Measurements from ENCODE around the gene ZNF444. TPM values are rescaled to one million over a fixed set of nuclear protein-coding genes. Genes with fewer than 3 reads are reported as not detected.
"Not testable (repeated sequence)": the region's sequence is repeated elsewhere in the genome, so short reads cannot be mapped to it uniquely, and the experiment has no call there.

The ZNF444 gene
- total RNA-seq, 4 donors from 2014 or later, result 32.0 to 78.2 (median 52.1) TPM

DNA sequence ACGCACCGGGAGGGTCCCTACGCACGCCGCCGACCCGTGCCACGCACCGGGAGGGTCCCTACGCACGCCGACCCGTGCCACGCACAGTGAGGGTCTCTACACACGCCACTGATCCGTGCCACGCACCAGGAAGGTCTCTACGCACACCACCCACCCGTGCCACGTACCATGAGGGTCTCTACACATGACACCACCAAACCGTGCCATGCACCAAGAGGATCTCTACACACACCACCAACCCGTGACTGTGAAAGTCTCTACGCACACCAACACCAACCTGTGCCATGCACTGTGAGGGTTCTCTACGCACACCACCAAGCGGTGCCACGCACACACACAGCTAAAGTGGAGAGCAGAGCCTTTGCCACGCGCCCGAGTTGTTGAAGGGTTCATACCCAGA lies 36.7 kb upstream of the ZNF444 start:
- H3K9me3 ChIP-seq, result no peaks in the 10 kb centered on the region
- no peak for TF ChIP-seq EP300 (IDR thresholded peaks at IDR 0.05)
- no peak for TF ChIP-seq POLR2A (IDR thresholded peaks at IDR 0.05; ENCODE audit: low read depth)
- TF ChIP-seq, protein P1, sequence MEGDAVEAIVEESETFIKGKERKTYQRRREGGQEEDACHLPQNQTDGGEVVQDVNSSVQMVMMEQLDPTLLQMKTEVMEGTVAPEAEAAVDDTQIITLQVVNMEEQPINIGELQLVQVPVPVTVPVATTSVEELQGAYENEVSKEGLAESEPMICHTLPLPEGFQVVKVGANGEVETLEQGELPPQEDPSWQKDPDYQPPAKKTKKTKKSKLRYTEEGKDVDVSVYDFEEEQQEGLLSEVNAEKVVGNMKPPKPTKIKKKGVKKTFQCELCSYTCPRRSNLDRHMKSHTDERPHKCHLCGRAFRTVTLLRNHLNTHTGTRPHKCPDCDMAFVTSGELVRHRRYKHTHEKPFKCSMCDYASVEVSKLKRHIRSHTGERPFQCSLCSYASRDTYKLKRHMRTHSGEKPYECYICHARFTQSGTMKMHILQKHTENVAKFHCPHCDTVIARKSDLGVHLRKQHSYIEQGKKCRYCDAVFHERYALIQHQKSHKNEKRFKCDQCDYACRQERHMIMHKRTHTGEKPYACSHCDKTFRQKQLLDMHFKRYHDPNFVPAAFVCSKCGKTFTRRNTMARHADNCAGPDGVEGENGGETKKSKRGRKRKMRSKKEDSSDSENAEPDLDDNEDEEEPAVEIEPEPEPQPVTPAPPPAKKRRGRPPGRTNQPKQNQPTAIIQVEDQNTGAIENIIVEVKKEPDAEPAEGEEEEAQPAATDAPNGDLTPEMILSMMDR (IDR thresholded peaks at IDR 0.05), result no peak
- no peak for TF ChIP-seq POLR2AphosphoS5 (IDR thresholded peaks at IDR 0.05)
- H3K27ac ChIP-seq (replicated peaks in 1 of 4), result peak overlapping the region; percentile 51 to 87 (median 84)
- no peaks in the 10 kb centered on the region for H3K27me3 ChIP-seq
- peaks cover 11 to 42% (median 35%) of the 10 kb centered on the region in 4 donors for H3K36me3 ChIP-seq
- H3K4me1 ChIP-seq, result peaks cover 53 to 67% (median 61%) of the 10 kb centered on the region in 4 donors
- intact Hi-C loops (cut with DNase I), result loop anchor here (2.0 kb wide), 1 partner anchor 66 kb away; no protein-coding TSS in a partner anchor
- WGBS, result 94% methylated on average over 9 of the region's 29 CpGs
- DNase-seq (ENCODE audit: extremely low spot score), result no peak
- H3K4me3 ChIP-seq, result peak overlapping the region in 1 of 4 donors; percentile 33

DNA sequence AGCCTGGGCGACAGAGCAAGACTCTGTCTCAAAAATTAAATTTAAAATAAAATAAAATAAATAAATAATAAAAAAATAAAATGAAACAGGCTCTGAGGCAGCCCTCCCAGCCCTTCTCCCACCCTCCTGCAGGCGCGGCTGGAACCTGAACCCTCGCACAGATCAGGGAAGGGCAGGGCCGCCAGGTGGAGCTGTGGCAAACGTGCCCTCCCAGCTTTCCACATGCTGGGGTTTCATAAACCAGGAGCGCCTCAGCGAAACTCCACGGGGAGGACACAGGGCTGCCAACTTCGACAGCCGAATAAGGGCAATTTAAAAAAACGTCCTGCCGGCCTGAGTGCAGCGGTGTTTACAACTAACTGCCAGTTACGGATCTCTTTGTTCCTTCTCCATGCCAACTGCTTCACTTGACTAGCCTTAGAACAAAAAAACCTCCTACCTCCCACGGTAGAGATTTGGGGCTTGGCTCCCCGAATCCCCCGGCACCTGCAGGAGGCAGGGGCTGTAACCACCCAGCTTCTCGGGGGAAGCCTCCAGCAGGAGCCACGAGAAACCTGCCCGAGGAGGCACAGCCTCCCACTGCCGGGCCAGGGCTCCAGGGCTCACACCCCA lies 35.9 kb upstream of the ZNF444 start:
- Histone ChIP-seq H3K36me3 (peaks cover 11 to 36% (median 29%) of the 10 kb centered on the region in 4 donors), H3K4me3 (peak overlapping the region; percentile 33 to 39 (median 36)), H3K4me1 (peaks cover 61 to 75% (median 69%) of the 10 kb centered on the region in 4 donors), H3K27ac (replicated peaks in 1 of 4) (peak overlapping the region; percentile 81 to 87 (median 84)), H3K9me3 (no peaks in the 10 kb centered on the region), H3K27me3 (no peaks in the 10 kb centered on the region)
- TF ChIP-seq, protein P1 (IDR thresholded peaks at IDR 0.05), result peak; percentile 85 to 93 (median 89)
- TF ChIP-seq POLR2A (IDR thresholded peaks at IDR 0.05; ENCODE audit: low read depth), result no peak
- TF ChIP-seq POLR2AphosphoS5 (IDR thresholded peaks at IDR 0.05), result peak; percentile 72 to 80
- DNase-seq (ENCODE audit: extremely low spot score), result peak; percentile 93
- whole genome bisulfite sequencing, result 14% methylated on average over 20 of the region's 22 CpGs
- intact Hi-C loops (cut with DNase I), result loop anchor here (2.0 kb wide), 1 partner anchor 66 kb away; no protein-coding TSS in a partner anchor

DNA sequence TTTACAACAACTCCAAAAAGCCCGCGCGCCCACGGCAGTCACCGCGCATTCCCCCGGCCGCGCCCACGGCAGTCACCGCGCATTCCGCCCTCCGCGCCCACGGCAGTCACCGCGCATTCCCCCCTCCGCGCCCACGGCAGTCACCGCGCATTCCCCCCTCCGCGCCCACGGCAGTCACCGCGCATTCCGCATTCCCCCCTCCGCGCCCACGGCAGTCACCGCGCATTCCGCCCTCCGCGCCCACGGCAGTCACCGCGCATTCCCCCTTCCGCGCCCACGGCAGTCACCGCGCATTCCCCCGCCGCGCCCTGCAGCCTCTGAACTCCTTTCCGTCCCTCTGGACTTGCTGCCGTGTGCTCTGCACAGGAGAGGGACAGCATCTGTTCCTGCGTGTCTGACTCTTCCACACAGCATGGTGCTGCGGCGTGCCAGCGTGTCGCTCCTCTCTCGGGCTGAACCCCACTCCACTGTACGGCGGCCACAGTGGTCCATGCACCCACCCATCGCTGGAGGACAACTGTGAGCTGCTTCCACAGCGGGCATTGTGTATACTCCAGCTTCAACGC lies 35.2 kb upstream of the ZNF444 start:
- Histone ChIP-seq H3K4me3 (peak overlapping the region; percentile 33 to 39 (median 36)), H3K27ac (replicated peaks in 1 of 4) (peak overlapping the region; percentile 81 to 87 (median 84)), H3K36me3 (peaks cover 11 to 30% (median 25%) of the 10 kb centered on the region in 4 donors), H3K4me1 (peaks cover 68 to 82% (median 76%) of the 10 kb centered on the region in 4 donors)
- H3K9me3 ChIP-seq; H3K27me3 ChIP-seq; DNase-seq (ENCODE audit: extremely low spot score): not testable (repeated sequence)
- 95% methylated on average over 55 of the region's 61 CpGs for WGBS
- intact Hi-C loops (cut with DNase I), result loop anchor here (2.0 kb wide), 1 partner anchor 65 kb away; no protein-coding TSS in a partner anchor

DNA sequence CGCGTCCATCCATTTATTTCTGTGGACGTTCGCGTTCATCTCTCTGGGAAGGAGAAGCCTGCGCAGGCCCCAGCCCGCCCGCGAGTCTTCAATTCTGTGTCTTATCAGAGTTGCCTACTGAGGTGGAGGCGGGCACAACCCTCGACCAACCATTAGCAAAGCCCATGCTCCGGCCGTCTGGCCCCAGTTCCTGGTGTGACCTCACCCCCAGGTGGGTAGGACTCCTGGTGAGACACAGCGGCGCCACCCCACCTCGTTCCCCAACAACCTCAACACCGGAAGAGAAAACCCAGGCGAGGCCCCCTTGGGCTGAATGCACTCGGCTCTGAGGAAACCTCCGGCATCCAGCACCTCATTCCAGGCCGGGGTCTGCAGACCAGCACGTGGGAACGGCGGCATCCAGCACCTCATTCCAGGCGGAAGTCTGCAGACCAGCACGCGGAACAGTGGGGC lies 34.7 kb upstream of the ZNF444 start:
- H3K27me3 ChIP-seq, result no peaks in the 10 kb centered on the region
- intact Hi-C loops (cut with DNase I), result no loop called here
- no peaks in the 10 kb centered on the region for H3K9me3 ChIP-seq
- peaks cover 7 to 25% (median 20%) of the 10 kb centered on the region in 4 donors for H3K36me3 ChIP-seq
- H3K4me3 ChIP-seq, result no peak overlapping the region
- 95% methylated on average over 13 of the region's 27 CpGs for WGBS
- peak overlapping the region; percentile 81 to 87 (median 84) for H3K27ac ChIP-seq (replicated peaks in 1 of 4)
- TF ChIP-seq POLR2A (IDR thresholded peaks at IDR 0.05; ENCODE audit: low read depth), result no peak
- DNase-seq (ENCODE audit: extremely low spot score), result no peak
- H3K4me1 ChIP-seq, result peaks cover 73 to 87% (median 81%) of the 10 kb centered on the region in 4 donors

DNA sequence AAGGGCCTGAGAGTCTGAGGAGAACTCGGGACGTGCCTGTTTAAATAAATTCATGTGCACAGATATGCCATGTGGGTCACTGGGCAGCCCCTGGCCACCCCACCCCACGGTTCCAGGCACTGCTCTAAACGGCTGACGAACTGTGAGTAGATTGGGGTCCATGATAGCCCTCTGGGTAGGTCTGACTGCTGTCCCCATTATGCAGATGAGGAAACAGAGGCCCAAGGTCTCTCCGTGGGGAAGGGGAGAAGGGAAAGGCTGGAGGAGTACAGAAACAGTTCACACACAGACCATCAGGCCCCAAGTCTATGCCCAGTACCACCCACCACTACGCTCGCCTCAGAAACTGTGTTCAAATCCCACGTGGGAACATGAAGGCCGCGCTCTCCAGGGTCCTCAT lies 34.1 kb upstream of the ZNF444 start:
- Histone ChIP-seq H3K4me3 (no peak overlapping the region), H3K4me1 (peaks cover 79 to 90% (median 87%) of the 10 kb centered on the region in 4 donors), H3K27ac (replicated peaks in 1 of 4) (peak overlapping the region; percentile 81 to 87 (median 84)), H3K9me3 (no peaks in the 10 kb centered on the region), H3K36me3 (peaks cover 2 to 19% (median 15%) of the 10 kb centered on the region in 4 donors), H3K27me3 (no peaks in the 10 kb centered on the region)
- no peak for TF ChIP-seq POLR2A (IDR thresholded peaks at IDR 0.05; ENCODE audit: low read depth)
- no peak for TF ChIP-seq POLR2AphosphoS5 (IDR thresholded peaks at IDR 0.05)
- TF ChIP-seq, protein P1 (IDR thresholded peaks at IDR 0.05), result no peak
- no peak for TF ChIP-seq EP300 (IDR thresholded peaks at IDR 0.05)
- intact Hi-C loops (cut with DNase I), result no loop called here
- DNase-seq (ENCODE audit: extremely low spot score), result no peak
- WGBS, result 73% methylated on average over 11 of the region's 11 CpGs

All from esophagus muscularis mucosa (tissue), 4 donors.